GM21529 (cell line): ENCODE measurements around the gene MDN1.
"Not testable (repeated sequence)": the region's sequence is repeated elsewhere in the genome, so short reads cannot be mapped to it uniquely, and the experiment has no call there.

Source experiments
- ATAC-seq: cut with Tn5 transposase; IDR thresholded peaks from one replicate; pipeline ENCODE4 v1.9.1; 2021; ENCODE audit not compliant: unreplicated experiment

Gene MDN1

DNA sequence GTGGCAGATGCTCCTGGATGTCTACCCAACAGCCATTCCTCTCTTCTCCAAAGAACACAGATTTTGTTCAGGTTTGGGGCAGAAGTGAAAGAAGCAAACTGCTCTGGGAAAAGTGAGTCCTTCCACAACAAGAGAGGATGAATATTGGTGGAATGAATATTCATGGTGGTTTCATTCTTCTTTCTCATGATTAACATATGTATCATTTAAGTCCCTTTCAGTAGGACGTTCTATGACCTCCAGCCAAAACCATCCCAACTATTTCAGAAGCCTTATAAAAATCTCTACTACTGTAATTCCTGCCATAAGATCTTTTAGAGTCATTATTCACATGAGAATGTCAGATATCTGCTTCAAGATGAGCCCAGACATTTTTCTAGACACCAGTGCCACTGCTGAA is 44.4 kb downstream of the MDN1 start:
- ATAC-seq, result no peak

DNA sequence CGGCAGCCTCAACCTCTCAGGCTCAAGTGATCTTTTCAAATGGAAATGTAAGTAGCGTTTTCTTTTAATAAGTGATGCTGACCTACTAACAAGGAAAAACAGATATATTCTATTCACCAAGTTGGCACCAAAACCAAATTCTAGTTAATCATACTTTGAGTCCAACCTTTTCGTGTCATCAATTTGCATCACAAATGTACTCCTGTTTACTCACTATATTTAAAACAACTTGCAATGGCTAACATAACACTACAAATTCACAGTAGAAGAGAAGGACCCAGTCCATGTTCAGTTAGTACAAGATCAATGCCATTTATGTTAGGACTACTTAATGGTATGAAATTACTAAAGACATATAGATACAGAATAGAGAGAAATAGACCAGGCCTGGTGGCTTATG is 50.0 kb downstream of the MDN1 start:
- ATAC-seq, result no peak

DNA sequence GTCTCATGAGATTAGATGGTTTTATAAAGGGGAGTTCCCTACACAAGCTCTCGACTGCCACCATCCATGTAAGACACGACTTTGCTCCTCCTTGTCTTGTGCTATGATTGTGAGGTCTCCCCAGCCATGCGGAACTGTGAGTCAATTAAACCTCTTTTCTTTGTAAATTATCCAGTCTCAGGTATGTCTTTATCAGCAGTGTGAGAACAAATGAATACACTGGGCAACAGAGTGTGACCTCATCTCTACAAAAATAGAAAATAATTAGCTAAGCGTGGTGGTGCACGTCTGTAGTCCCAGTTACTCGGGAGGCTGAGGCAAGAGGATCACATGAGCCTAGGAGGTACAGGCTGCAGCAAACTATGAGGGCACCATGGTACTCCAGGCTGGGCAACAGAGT is 51.3 kb downstream of the MDN1 start:
- ATAC-seq, result no peak

DNA sequence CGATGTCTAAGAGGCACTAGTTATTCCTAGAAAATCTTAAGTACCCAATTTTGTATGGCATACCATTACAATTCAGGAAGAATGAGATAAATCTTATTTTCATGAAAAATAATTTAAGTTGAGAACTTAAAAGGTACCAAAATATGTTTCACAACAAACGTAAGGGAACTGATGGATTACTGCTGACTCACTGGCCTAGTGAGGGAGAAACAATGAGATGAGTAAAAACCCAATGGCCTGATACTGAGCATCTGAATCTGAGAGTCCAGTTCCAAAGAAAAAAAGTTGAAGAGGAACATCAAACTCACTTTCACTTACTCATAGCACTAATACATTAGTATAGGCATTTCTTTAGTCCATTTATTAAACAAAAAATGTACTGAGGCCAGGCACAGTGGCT is 56.0 kb downstream of the MDN1 start:
- no peak for ATAC-seq

DNA sequence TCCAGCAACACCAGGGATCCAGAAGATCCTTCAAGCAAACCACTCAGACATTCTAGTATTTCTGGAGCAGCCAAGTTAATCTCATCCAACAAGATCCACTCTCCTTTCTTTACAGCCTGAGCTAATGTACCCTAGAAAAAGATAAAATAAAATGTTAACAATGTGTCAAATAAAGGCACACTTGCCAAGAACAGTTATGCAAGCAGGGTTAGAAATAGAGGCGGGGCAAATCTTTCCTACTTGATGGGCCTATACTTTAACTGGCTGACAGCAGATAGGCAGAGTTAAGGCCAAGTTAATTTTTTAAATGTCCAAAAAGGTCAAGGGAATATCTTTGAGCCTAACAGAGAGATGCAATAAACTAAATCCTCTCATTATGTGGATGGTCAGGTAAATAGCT is 60.8 kb downstream of the MDN1 start:
- ATAC-seq, result no peak

DNA sequence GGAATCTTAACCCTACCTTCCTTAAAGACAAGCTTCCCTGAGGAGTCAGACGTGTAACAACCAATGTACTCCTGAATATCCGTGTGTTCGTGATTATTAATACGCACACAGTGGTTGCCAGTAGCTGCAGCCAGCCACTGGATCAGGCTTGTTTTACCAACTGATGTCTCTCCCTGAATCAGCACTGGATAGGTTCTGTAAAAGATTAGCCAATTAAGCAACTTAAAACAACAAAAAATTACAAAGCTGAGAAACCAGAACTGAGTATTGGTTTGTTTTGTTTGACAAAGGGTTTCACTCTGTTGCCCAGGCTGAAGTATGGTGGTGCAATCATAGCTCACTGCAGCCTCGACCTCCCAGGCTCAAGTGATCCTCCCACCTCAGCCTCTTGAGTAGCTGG is 69.3 kb downstream of the MDN1 start:
- ATAC-seq, result no peak

DNA sequence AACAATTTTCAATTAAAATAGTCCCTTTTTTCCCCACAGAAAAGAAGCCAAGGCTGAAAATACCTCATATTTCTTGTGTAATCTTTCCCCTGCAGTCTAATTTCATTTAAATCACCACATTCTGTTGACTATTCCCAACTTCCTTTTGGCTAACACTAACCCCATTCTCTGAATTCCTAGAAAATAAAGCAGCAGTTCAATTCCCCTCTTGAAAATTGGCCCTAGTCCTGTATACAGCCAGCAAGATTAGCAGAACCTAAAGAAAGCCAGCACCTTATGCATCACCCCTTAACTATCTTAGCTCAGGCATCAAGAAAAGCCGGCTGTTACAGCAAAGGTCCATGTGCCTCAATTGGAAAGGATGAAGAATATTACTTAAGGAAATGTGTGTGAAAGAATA is 69.7 kb downstream of the MDN1 start:
- no peak for ATAC-seq

DNA sequence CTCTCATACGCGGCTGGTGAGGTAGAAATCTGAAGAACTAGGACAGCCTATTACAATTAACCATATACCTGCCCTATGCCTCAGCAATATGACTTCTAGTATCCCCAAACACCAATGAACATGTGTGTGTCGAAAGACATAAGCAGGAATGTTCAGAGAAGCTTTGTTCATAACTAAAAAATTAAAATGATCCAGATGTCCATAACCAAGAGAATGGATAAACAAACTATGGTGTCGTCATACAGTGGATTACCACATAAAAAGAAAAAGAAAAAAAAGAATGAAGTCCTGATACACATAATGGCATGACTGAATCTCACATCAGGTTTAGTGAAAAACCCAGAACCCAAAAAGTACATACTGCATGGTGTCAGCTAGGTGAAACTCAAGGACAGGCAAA is 73.9 kb downstream of the MDN1 start:
- ATAC-seq, result no peak

DNA sequence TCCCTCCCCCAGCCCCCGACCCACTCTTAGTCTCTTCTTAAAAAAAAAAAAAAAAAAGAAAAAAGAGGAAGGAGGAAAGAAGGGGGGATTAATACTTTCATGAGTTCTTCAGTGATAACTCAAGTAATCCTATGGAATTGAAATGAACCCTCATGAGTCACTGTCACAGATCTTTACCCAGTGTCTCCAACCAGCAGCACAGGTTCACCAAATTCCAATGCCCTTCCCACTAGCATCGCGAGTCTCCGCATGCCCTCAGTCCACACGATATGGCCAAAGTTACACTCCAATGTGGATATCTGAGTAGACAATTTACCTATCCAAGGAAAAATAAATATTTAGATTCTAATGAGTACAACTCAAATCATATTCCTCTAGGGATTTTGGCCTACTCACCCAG is 74.5 kb downstream of the MDN1 start:
- no peak for ATAC-seq

DNA sequence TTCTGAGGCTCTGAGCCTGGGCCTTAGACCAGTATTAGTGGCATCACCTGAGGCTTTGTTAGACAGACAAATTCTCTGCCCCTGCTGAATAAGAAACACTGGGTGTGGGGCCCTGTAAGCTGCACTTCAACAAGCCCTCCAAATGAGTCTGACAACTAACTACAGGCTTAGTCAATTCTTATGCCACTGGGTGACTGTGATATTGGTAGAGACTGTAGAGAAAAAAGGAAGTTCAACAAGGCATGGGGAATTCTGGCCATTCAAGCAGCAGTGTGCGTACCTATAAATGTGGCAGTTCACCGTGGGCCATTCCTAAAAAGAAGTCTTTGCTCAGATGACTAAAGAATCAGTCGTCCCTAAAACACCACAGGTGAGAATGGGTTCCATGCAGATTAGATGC is 82.7 kb downstream of the MDN1 start:
- ATAC-seq, result no peak

DNA sequence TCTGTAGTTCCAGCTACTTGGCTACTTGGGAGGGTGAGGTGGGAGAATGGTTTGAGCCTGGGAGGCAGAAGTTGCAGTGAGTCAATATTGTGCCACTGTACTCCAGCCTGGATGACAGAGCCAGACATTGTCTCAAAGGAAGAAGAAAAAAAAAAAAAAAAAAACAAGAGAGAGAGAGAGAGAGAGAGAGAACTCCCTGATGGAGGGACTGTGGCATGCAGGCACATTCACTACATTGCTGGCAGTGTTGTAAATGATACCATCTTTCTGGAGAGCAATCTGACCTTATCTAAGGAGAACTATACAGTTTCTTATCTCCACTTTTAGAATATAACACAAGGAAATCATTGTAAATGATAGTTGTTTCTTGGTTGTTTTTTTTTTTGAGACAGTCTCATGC is 85.1 kb downstream of the MDN1 start:
- ATAC-seq, result no peak

DNA sequence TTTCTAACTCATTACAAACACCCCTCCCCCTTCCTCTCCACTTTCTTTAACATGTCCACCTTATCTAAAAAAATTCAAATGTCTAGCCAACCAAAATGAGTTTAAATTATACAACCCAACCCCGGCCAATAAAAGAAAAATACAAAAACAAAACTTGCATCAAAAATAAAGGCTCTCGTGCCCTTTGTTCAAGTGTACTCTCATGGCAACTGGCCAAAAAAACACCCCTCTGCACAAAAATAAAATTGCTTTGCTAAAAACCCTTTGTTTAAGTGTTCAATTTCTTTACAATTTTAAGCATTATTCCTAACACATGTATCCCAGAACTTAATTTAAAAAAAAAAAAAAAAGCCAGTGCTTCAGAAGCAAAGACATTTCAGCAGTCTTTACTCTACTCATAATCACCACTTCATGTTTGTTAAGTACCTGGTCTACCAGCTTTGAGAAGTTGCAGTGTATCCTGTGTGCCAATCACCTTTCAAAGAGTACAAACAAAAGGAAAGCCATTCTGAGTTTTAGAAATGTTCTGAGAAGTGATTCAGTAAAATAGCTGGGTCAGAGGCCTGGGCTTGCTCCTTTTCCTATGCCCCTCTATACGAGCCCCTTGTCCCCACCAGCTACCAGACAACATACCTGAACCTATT is 87.5 kb downstream of the MDN1 start:
- ATAC-seq, result no peak

DNA sequence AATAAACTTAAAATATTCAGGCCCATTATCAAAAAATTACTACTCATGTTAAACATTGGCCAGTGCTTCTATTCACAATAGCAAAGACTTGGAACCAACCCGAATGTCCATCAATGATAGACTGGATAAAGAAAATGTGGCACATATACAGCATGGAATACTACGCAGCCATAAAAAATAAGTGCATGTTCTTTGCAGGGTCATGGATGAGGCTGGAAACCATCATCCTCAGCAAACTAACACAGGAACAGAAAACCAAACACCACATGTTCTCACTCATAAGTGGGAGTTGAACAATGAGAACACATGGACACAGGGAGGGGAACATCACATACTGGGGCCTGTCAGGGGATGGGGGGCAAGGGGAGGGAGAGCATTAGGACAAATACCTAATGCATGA is 88.3 kb downstream of the MDN1 start:
- ATAC-seq, result not testable (repeated sequence)

DNA sequence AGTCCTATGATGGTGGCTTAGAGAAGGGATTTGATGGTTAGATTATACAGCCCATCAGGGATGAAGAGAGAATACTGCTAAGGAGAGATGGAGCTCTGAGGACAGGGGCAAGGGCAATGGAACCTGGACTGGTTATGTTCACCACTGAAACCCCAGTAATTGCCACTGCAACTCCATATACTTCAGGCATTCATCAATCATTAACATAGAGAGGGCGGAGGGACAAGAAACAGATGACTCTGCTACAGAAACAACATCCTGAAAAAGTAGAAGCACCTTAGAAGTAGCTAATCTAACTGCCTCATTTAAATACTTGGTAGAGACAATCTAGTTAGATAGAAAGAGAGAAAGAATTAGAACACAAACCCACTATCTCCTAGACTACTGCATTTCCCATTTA is 89.8 kb downstream of the MDN1 start:
- no peak for ATAC-seq

DNA sequence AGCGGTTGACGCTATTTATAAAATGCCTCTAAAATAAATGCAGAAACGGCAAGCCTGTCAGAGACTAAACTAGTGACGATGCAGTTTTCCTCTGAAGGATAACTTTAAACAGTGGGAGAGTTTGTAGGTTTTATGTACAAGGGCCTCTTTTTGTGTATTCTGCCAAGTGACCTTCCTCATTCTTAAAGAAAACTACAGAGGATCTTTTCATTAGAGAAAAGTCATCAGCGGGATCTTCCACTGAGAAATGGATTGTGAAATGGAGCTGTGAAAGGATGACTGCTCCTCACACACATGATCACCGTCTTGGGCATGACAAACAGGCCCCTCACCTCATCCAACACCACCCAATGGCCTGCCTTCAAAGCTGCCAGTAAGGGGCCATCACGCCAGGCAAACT is 92.1 kb downstream of the MDN1 start:
- no peak for ATAC-seq

DNA sequence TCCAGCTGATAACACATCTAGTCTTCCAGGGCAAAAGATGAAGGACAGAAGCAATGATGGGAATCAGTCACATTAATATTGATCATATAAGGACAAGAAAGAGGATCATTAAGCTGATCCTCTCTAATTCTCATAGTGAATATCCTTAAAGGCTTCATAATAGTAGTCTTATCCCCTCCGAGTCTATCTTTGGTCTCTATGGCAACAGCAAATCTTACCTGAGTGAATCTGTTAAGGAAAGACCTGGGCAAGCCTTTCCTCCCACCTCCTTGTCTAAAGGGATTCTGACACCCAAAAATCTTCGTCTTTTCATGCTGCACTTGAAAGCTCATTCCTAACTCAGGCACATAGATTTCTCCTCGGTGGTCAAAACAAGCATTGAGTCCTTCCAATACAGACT is 94.6 kb downstream of the MDN1 start:
- ATAC-seq, result no peak

DNA sequence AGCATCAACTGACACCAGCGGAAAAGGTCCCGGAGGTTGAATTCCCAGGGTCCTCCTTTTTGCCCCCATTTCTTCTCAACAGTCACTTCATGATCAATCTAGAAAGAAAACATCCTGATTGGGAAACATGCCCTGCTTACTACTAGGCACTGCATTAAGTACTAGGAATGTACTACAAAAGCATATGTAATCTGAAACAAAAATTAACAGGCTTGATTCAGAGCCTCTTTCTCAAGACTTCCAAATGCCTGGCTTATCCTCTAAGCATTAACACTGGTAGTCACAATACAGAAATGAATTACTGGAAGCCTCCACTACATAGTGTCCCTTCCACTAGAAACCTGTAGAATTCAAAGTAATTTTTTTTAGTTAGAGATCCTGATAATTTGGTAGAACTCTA is 96.5 kb downstream of the MDN1 start:
- no peak for ATAC-seq

DNA sequence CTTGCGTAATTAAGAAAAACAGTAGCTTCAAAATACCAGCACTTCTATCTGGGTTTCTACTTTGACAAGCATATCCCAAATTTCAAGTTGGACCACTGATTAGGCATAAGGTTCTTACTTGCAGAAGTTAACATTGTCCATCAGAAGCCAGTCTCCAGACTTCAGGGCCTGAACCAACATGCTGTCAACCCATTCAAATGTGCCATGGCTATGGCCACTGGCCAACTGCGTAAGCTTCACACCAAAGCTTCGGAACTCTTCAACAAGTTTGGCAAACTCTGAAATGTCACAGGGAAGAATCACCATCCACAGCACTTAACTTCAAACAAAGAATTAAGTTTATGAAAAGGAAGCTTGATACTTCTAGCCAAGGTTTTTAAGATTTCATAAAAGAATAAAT is 103.1 kb downstream of the MDN1 start:
- ATAC-seq, result no peak

DNA sequence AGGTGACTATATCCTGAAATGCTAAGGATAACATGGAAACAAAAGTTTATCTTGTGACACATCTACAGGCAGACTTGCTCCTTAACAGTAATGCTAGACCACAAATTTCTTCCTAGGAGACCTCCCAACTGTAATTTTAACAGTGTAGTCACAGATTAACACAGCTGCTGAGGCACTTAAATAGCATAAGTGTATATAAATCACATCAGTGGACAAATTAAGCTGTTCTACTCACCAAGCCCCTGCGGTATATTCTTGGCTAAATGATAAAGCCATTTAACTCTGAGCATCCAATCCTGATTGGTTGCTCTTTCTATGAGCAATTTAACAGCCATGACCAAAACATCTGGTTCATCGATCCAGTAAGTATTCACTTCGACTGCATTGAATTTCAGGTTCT is 107.8 kb downstream of the MDN1 start:
- no peak for ATAC-seq

DNA sequence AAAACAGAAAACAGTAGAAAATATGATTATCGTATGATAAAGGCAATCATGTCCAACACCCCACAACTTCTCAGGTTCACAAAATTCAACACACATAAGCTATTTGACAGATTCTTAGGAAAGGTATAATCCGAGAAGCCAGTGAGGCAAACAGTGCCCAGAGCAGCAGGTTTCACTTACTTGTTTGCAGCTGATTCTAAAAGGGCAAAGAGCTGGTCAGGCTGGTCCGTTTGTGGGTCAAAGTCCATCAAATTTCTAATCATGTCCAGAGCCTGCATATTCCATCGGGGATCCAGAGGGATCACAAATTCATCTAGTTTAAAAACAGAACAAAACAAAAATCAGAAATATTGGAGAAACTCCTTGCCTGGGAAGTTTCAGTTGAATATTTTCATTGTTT is 111.3 kb downstream of the MDN1 start:
- ATAC-seq, result no peak

DNA sequence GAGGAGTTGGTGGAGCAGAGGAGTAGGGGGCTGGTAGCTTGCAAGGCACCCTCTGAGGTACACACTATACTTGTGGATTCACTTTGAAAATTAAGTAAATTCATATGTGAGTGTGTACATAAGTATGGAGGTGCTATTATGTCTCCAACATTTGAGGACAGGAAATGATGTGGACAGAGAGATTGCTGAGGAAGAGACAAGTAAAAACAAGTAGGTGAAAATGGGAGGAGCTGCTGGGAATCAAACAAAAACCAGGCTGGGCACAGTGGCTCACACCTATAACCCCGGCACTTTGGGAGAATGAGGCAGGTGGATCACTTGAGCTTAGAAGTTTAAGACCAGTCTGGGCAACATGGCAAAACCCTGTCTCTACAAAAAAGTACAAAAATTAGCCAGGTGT is 111.8 kb downstream of the MDN1 start:
- ATAC-seq, result no peak

DNA sequence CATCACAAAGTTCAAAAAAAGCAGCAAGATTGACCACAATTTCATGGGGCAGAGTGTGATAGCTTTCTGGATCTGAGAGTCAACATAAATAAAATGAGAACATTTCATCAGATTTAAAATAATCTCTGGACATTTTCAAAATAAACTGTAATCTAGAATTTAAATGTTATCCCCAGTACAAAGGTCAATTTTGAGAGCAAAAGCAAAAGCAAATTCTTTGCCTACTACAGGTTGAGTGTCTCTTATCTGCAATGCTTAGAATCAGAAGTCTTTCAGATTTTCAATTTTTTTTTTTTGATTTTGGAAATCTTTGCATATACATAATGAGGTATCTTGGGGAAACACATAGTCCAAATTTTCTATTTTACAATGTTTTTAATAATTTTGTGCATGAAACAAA is 113.5 kb downstream of the MDN1 start:
- ATAC-seq, result no peak

DNA sequence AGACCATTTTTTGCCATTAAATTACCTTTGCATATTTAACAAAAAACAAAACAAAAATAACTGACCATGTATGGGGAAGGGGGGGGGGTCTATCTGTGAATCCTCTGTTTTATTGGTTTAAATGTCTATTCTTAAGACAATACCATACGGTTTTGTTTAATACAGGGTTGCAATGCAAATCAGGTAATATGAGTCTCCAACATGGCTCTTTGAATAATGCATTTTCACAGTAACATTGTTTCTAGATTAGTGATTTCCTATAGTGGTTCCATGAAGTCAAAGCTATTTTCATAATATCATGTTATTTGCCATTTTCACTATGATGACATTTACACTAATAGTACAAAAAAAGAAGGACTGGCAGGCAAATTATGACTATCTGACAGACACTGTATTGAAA is 116.3 kb downstream of the MDN1 start:
- ATAC-seq, result no peak

DNA sequence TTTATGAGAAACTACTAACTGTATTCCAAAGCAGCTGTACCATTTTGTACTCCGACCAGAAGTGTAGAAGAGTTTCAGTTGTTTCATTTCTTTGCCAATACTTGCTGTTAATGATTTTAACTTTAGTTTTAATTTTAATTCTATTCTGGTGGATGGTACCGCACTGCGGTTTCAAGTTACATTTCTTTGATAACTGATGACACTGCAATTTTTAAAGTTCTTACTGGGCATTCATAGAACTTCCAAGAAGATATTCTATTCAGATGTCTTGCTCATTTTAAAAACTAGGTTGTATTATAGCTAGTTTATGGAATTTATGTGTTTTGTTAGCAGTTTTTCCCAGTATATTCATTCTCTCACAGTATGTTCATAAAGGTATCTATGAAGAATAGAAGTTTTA is 117.2 kb downstream of the MDN1 start:
- no peak for ATAC-seq
